Ishikawa (cell line): ENCODE data around the gene LMOD2.

Experiments used
- CEBPB ChIP-seq: IDR thresholded peaks from 2 replicates; pipeline ENCODE4 v1.6.1; 2012
- CREB1 ChIP-seq: IDR thresholded peaks from 2 replicates; pipeline ENCODE4 v1.6.1; 2012; ENCODE audit warnings: low read depth
- EGR1 ChIP-seq: IDR thresholded peaks from 2 replicates; pipeline ENCODE4 v1.6.1; 2012
- EP300 ChIP-seq: IDR thresholded peaks from 2 replicates; pipeline ENCODE4 v1.6.1; 2012; ENCODE audit warnings: borderline replicate concordance
- FOXM1 ChIP-seq: IDR thresholded peaks from 2 replicates; pipeline ENCODE4 v1.6.1; 2012; ENCODE audit warnings: low read depth, borderline replicate concordance
- NFIC ChIP-seq: IDR thresholded peaks from 2 replicates; pipeline ENCODE4 v1.6.1; 2012
- RAD21 ChIP-seq: IDR thresholded peaks from 2 replicates; pipeline ENCODE4 v1.6.1; 2012; ENCODE audit warnings: low read depth
- TAF1 ChIP-seq: IDR thresholded peaks from 2 replicates; pipeline ENCODE4 v1.6.1; 2012; ENCODE audit warnings: low read depth, mild to moderate bottlenecking
- TCF12 ChIP-seq: IDR thresholded peaks from 2 replicates; pipeline ENCODE4 v1.6.1; 2012; ENCODE audit warnings: low read depth
- TEAD4 ChIP-seq: IDR thresholded peaks from 2 replicates; pipeline ENCODE4 v1.6.1; 2012
- YY1 ChIP-seq: IDR thresholded peaks from 2 replicates; pipeline ENCODE4 v1.6.1; 2012; ENCODE audit warnings: low read depth
- ZBTB7A ChIP-seq: IDR thresholded peaks from 2 replicates; pipeline ENCODE4 v1.6.1; 2012; ENCODE audit warnings: low read depth
- TF ChIP-seq, protein P1 (sequence below): IDR thresholded peaks from 2 replicates; pipeline ENCODE4 v1.6.1; 2012; ENCODE audit warnings: low read depth, mild to moderate bottlenecking
- TF ChIP-seq, protein P2 (sequence below): IDR thresholded peaks from 2 replicates; pipeline ENCODE4 v1.6.1; 2012
- TF ChIP-seq, protein P3 (sequence below): IDR thresholded peaks from 2 replicates; pipeline ENCODE4 v1.6.1; 2012

Gene LMOD2

DNA sequence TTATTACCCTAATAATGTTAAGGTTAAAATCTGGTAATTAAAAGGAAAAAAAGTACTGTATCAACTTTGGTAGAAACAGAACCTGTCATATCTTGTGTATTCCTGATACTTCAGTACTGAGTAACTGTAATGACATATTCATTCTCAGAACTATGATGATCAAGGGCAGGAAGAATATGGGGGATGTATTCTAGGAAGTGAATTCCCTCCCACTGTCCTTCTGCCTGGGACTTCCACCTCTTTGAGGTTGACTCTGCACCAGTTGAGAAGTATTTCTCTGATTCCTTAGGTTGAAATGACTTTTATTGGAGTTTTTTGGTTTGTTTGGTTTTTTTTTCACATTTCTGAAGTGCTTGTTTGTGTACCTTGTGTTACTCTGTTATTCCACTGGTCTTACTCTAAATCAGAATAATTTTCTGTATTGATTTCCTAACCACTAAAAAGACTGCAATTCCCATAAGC is 56.2 kb downstream of the LMOD2 start:
- TF ChIP-seq RAD21 (no peak), FOXM1 (no peak), CREB1 (no peak), CEBPB (no peak), EGR1 (no peak), EP300 (no peak)

DNA sequence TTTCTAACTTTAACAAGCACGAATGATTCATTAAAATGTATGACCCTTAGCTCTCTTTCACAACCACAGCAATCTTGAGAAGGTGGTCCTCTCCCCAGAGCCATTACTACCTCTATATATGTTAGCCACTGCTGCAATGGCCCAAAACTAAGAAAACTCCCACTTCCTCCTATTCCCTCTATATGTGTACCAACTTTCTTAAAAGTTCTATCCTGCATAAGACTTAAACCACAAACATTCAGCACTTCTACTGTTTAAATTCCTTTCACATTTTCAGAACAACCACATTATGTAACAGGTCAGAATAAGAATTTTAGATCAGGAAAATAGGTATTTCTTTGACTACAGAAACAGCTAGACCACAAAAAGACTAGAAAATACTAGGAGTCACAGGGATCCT is 57.0 kb downstream of the LMOD2 start:
- TF ChIP-seq EP300 (no peak), EGR1 (no peak), ZBTB7A (no peak), NFIC (no peak), FOXM1 (no peak), CEBPB (no peak), TCF12 (no peak), TEAD4 (no peak), TAF1 (no peak), RAD21 (no peak), YY1 (no peak), CREB1 (no peak)
- TF ChIP-seq, protein P1, sequence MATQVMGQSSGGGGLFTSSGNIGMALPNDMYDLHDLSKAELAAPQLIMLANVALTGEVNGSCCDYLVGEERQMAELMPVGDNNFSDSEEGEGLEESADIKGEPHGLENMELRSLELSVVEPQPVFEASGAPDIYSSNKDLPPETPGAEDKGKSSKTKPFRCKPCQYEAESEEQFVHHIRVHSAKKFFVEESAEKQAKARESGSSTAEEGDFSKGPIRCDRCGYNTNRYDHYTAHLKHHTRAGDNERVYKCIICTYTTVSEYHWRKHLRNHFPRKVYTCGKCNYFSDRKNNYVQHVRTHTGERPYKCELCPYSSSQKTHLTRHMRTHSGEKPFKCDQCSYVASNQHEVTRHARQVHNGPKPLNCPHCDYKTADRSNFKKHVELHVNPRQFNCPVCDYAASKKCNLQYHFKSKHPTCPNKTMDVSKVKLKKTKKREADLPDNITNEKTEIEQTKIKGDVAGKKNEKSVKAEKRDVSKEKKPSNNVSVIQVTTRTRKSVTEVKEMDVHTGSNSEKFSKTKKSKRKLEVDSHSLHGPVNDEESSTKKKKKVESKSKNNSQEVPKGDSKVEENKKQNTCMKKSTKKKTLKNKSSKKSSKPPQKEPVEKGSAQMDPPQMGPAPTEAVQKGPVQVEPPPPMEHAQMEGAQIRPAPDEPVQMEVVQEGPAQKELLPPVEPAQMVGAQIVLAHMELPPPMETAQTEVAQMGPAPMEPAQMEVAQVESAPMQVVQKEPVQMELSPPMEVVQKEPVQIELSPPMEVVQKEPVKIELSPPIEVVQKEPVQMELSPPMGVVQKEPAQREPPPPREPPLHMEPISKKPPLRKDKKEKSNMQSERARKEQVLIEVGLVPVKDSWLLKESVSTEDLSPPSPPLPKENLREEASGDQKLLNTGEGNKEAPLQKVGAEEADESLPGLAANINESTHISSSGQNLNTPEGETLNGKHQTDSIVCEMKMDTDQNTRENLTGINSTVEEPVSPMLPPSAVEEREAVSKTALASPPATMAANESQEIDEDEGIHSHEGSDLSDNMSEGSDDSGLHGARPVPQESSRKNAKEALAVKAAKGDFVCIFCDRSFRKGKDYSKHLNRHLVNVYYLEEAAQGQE: no peak
- TF ChIP-seq, protein P2, sequence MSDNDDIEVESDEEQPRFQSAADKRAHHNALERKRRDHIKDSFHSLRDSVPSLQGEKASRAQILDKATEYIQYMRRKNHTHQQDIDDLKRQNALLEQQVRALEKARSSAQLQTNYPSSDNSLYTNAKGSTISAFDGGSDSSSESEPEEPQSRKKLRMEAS: no peak
- TF ChIP-seq, protein P3, sequence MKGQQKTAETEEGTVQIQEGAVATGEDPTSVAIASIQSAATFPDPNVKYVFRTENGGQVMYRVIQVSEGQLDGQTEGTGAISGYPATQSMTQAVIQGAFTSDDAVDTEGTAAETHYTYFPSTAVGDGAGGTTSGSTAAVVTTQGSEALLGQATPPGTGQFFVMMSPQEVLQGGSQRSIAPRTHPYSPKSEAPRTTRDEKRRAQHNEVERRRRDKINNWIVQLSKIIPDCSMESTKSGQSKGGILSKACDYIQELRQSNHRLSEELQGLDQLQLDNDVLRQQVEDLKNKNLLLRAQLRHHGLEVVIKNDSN: no peak
